HG03159 (cell line): ENCODE data around the gene GSTP1.
A peak's percentile ranks its signal among the peaks of the same experiment; 100 is the strongest.
"Not testable (repeated sequence)": the region's sequence is repeated elsewhere in the genome, so short reads cannot be mapped to it uniquely, and the experiment has no call there.

Experiments used
- ATAC-seq: cut with Tn5 transposase; IDR thresholded peaks from one replicate; pipeline ENCODE4 v1.9.1; 2021; ENCODE audit warnings: mild to moderate bottlenecking, moderate library complexity; ENCODE audit not compliant: unreplicated experiment

The GSTP1 gene

GRCh38 chr11:67583247-67584204 lies at the start of gene GSTP1:
TSS of gene GSTP1 (plus strand) at chr11:67583812. CDS start at chr11:67583844, 32 bp downstream.
- ATAC-seq = peak; percentile 55

- ATAC-seq = no peak
Measured at GRCh38 chr11:67534070-67534679, 49.4 kb upstream of the GSTP1 start.

- no peak for ATAC-seq
Measured at GRCh38 chr11:67535561-67535960, 48.1 kb upstream of the GSTP1 start.

DNA sequence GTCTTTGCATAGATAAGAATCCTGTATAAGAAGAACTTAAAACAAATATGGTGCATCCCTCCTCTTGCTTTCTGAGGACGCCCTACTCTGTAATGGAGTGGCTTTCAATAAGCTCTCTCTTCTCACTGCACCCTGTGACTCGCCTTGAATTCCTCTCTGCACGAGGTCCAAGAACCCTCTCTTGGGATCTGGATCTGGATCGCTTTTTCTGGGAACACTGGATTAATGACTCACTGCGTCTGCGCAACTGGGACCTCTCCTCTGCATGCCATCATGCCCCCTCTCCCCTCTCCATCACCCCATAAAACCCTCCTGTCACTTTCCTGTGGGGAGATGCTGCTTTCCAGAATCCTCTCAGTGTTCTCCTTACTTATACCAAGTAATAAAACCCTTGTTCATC lies 45.3 kb upstream of the GSTP1 start:
- ATAC-seq = no peak

DNA sequence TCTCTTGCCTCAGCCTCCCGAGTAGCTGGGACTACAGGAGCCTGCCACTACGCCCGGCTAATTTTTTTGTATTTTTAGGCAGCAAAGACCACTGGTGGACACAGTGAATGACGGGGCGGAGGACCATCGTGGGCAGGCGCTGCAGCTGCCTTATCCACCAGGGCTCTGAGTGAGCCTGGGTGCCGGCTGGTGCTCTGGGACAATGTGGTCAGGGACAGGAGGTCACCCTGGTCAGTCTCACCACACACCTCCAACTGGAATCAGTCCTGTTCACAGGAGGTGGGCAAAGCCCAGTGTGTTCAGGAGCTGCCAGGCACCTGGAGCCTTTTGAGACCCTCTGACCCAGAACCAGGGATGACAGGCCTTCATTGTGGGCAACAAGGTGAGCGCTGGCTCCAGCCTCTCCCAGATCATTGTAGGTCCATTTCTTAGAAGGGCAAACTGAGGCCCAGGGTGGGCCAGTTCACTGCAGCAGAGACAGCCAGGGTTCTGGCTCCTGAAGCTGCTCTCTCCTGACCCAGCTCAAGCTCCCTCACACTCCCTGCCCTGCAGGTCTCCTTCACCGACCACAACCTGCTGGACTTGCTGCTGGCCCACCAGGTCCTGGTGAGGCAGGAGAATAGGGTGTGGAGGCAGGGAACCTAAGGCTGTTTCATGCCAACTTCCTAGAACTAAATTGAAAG lies 44.6 kb upstream of the GSTP1 start:
- ATAC-seq = no peak

- ATAC-seq = no peak
Measured at GRCh38 chr11:67539550-67539949, 44.1 kb upstream of the GSTP1 start.

DNA sequence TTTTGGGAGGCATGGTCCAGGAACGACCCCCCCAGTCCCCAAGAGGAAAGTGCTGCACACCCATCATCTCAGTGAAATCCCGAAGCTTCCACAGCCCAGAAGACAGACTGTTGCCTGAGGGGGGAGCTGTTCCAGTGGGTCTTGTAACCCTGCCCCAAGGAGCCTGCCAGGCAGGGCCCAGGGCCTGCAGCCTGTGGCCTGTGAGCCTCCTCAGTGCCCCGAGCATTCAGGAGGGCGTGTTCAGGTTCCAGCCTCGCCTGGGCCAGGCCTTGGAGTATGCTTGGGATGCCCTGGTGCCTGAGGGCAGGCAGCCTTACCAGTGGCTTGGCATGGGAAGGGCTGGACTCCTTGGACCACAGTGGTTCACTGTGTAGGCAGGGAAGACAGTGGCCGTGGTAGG lies 42.4 kb upstream of the GSTP1 start:
- ATAC-seq = no peak

- no peak for ATAC-seq
Measured at GRCh38 chr11:67542169-67542568, 41.4 kb upstream of the GSTP1 start.

- no peak for ATAC-seq
Measured at GRCh38 chr11:67542971-67543370, 40.6 kb upstream of the GSTP1 start.

DNA sequence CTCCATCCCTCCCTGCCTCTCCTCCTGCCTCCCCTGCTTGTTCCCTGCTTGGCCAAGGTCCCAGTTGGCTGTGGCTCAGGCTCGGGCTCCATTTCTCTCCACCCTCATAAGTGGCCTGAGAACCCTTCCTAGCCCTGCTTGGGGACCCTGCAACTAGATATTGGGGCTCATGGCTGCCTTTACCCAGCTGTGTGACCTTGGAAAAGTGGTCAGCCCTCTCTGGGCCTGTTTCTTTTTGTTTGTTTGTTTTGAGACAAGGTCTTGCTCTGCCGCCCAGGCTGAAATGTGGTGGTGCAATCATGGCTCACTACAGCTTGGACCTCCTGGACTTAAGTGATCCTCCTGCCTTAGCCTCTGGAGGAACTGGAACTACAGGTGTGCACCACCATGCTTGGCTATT lies 40.0 kb upstream of the GSTP1 start:
- ATAC-seq = no peak

GRCh38 chr11:67544616-67545242 lies 38.9 kb upstream of the GSTP1 start:
- no peak for ATAC-seq

DNA sequence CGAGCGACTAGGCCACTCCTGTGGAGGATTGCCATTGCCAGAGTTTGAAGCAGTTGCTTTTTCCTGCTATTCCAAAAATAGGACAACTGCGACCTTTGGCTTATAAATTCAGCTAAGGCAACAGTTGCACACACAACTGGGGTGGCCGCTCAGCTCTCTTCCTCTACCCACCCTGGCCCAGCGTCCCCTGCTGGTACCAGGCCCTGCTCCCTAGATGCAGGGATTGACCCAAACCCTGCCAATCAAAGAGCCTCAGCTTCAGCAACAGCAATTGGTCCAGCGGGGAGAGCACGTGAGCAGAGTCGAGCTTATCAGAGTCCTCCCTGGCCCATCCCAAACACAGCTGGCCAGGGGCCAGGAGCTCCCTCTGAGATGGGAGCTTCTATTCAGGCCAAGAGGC lies 38.3 kb upstream of the GSTP1 start:
- ATAC-seq = no peak

GRCh38 chr11:67548112-67548511 lies 35.5 kb upstream of the GSTP1 start:
- ATAC-seq = not testable (repeated sequence)

- ATAC-seq = no peak
Measured at GRCh38 chr11:67548555-67549110, 35.0 kb upstream of the GSTP1 start.

DNA sequence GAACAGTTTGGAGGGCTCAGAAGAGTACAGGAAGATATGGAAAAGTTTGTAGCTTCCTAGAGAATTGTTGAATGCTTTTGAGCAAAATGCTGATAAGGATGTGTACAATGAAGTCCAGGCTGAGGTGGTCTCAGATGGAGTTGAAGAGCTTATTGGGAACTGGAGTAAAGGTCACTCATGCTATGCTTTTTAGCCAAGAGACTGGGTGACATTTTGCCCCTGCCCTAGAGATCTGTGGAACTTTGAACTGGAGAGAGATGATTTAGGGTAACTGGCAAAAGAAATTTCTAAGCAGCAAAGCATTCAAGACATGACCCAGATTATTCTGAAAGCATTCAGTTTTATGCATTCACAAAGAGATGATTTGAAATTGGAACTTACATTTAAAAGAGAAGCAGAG lies 32.5 kb upstream of the GSTP1 start:
- no peak for ATAC-seq

GRCh38 chr11:67551697-67552096 lies 31.9 kb upstream of the GSTP1 start:
- not testable (repeated sequence) for ATAC-seq

DNA sequence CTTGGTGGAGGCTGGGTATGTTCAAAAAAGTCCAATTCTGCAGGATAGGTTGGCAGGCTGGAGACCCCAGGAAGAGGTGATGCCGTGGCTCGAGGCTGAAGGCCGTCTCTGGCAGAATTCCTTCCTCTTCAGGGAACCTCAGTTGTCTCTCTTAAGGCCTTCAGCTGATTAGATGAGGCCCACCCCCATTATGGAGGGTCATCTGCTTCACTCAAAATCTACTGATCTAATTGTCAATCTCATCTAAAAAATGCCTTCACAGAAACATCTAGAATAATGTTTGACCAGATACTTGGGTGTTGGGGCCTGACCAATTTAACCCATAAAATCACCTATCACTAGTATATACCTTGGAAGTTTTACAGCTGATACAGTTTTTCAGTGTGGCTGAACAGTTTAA lies 27.4 kb upstream of the GSTP1 start:
- ATAC-seq = no peak

DNA sequence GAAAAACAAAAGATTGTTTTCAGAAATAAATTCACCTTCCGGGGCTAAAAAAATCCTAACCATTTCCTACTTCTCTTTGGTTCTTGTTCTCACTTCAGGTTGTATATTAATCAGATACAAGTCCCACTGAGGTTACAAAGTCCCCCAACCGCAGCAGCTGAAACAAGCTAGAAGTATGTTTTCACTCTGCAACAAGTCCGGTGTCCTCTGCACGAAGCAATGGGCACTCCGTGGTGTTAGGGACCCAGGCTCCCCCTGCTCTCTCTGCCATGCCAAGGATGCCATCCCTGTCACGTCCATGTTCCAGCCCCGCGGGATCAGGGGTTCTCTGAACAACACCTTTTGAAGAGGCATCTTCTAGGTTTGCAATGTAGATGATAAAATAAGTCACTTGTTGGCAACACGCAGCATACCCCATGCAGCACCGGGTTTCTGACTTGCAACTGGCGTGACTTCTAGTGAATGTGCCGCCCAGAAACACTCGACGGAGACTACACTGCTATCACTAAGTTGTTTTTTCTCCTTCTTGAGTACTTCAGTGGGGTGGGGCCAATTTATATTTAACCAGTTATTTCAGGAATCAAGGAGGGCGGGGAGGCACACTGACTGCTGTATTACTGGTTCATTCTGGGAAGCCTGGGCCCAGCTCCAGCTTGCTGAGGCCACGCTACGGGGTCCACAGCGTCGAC lies 25.4 kb upstream of the GSTP1 start:
- no peak for ATAC-seq

GRCh38 chr11:67561971-67562619 lies 21.5 kb upstream of the GSTP1 start:
- no peak for ATAC-seq
